Endothelial cell of umbilical vein (primary cell): ENCODE measurements around the gene EFNA2. TPM values are rescaled to one million over a fixed set of nuclear protein-coding genes. Genes with fewer than 3 reads are reported as not detected.

ENCODE experiments used
- BruUV-seq: library from RNA; stranded (reverse); fragments of 400-500 nt; replicated peaks from 2 replicates; lab custom pipeline; 2021; lab: Mats Ljungman, UMichigan
- CTCF ChIA-PET: fragments of 300-600, 350-600 bp; sonication (Branson Sonifier 250); formaldehyde crosslinking; loops from one replicate; lab custom pipeline; 2021; ENCODE audit warnings: antibody characterized with exemption, inconsistent platforms; lab: Charles Lee
- POLR2A ChIA-PET: fragments of 300-600, 350-600 bp; sonication (Branson Sonifier 250); formaldehyde crosslinking; loops from one replicate; lab custom pipeline; 2021; ENCODE audit warnings: antibody characterized with exemption, inconsistent platforms; lab: Charles Lee
- DNase-seq: peaks from one replicate; pipeline ENCODE4 v3.0.0-alpha.2; 2011; ENCODE audit warnings: low read depth, low spot score
- FAIRE-seq: peaks from 2 replicates; lab custom pipeline; 2011; peaks lifted over from hg19 to GRCh38; lab: Jason Lieb, UNC
- H2AFZ ChIP-seq: 2 replicates; pipeline ENCODE4 v1.6.0; 2012; ENCODE audit warnings: low read depth, low read length, control low read depth, inconsistent platforms
- H3K27ac ChIP-seq: 2 replicates; pipeline ENCODE4 v1.5.1; 2011; ENCODE audit warnings: low read depth, mild to moderate bottlenecking, control low read depth, low read length, moderate library complexity; ENCODE audit not compliant: insufficient read depth
- H3K27me3 ChIP-seq, 2 experiments: 2 replicates each; pipeline versions ENCODE4 v1.6.0 to v1.6.1; 2011; ENCODE audit warnings: low read length in 2 of 2, mixed read lengths in 1 of 2; ENCODE audit not compliant: control insufficient read depth in 2 of 2, insufficient read depth in 2 of 2
- H3K36me3 ChIP-seq, 2 experiments: 2 replicates in 1 of 2; 3 replicates in 1 of 2; pipeline ENCODE4 v1.5.1; 2011; ENCODE audit warnings: low read length in 2 of 2, mild to moderate bottlenecking in 1 of 2, moderate library complexity in 1 of 2; ENCODE audit not compliant: control insufficient read depth in 2 of 2, insufficient read depth in 2 of 2; ENCODE audit errors: extremely low read depth in 1 of 2
- H3K4me1 ChIP-seq: 3 replicates; pipeline ENCODE4 v1.5.1; 2011; ENCODE audit warnings: mild to moderate bottlenecking, low read length; ENCODE audit not compliant: control insufficient read depth, insufficient read depth; ENCODE audit errors: extremely low read depth
- H3K4me2 ChIP-seq: 2 replicates; pipeline ENCODE4 v1.6.1; 2011; ENCODE audit warnings: low read length, control low read depth, mixed read lengths; ENCODE audit not compliant: insufficient read depth
- H3K4me3 ChIP-seq, 3 experiments: fragments of 200-600 bp in 1 of 3; sonication (generic), shearing (Covaris generic) in 1 of 3; replicated peaks in 1 of 3; 2 replicates each; pipeline ENCODE4 v1.5.1; 2011 to 2016; ENCODE audit warnings: control low read depth in 3 of 3, low read length in 3 of 3, mild to moderate bottlenecking in 2 of 3, inconsistent platforms in 1 of 3, low read depth in 1 of 3, moderate library complexity in 1 of 3; ENCODE audit not compliant: insufficient read depth in 1 of 3
- H3K79me2 ChIP-seq: 2 replicates; pipeline ENCODE4 v1.6.0; 2012; ENCODE audit warnings: low read length, inconsistent platforms; ENCODE audit not compliant: control insufficient read depth, insufficient read depth
- H3K9ac ChIP-seq: replicated peaks from 2 replicates; pipeline ENCODE3; 2011; ENCODE audit warnings: low read length, control low read depth; ENCODE audit not compliant: insufficient read depth; ENCODE audit errors: extremely low read depth
- H3K9me1 ChIP-seq: replicated peaks from 3 replicates; pipeline ENCODE4 v1.6.0; 2011; ENCODE audit warnings: mild to moderate bottlenecking, low read length; ENCODE audit not compliant: control insufficient read depth, insufficient read depth; ENCODE audit errors: extremely low read depth
- H3K9me3 ChIP-seq: replicated peaks from 2 replicates; pipeline ENCODE4 v1.5.1; 2012; ENCODE audit warnings: low read length, inconsistent platforms; ENCODE audit not compliant: control insufficient read depth, insufficient read depth
- H4K20me1 ChIP-seq: replicated peaks from 2 replicates; pipeline ENCODE3; 2011; ENCODE audit warnings: mild to moderate bottlenecking, low read length; ENCODE audit not compliant: control insufficient read depth, insufficient read depth; ENCODE audit errors: extremely low read depth
- CTCF ChIP-seq, 2 donors: IDR thresholded peaks; 1 replicate in 1 of 2; 2 replicates in 1 of 2; pipeline ENCODE4 v1.5.1; 2011; ENCODE audit warnings: low read length in 2 of 2, mild to moderate bottlenecking in 2 of 2, moderate library complexity in 2 of 2, control low read depth in 1 of 2, inconsistent platforms in 1 of 2, low read depth in 1 of 2; ENCODE audit not compliant: insufficient read depth in 1 of 2; ENCODE audit errors: extremely low read depth in 1 of 2
- EZH2 ChIP-seq: IDR thresholded peaks from 2 replicates; pipeline ENCODE4 v1.6.1; 2012; ENCODE audit warnings: borderline replicate concordance, low read depth, mild to moderate bottlenecking, moderate library complexity, low read length, inconsistent platforms; ENCODE audit not compliant: severe bottlenecking
- FOS ChIP-seq: IDR thresholded peaks from 2 replicates; pipeline ENCODE4 v1.6.1; 2011; ENCODE audit warnings: mild to moderate bottlenecking, low read length, moderate library complexity, borderline replicate concordance; ENCODE audit not compliant: insufficient read depth
- GATA2 ChIP-seq: IDR thresholded peaks from 2 replicates; pipeline ENCODE4 v1.7.0; 2011; ENCODE audit warnings: low read depth, mild to moderate bottlenecking, moderate library complexity, mixed read lengths, low read length; ENCODE audit not compliant: insufficient read length, insufficient read depth
- JUN ChIP-seq: IDR thresholded peaks from 2 replicates; pipeline ENCODE4 v1.6.1; 2011; ENCODE audit warnings: borderline replicate concordance, low read depth; ENCODE audit not compliant: insufficient read length, insufficient read depth
- MAX ChIP-seq: IDR thresholded peaks from 2 replicates; pipeline ENCODE4 v1.6.1; 2011; ENCODE audit not compliant: insufficient read depth, insufficient read length
- MYC ChIP-seq: IDR thresholded peaks from one replicate; pipeline ENCODE4 v1.6.1; 2011; ENCODE audit warnings: mild to moderate bottlenecking, low read depth, low read length
- POLR2A ChIP-seq: IDR thresholded peaks from 2 replicates; pipeline ENCODE4 v1.6.1; 2012; ENCODE audit warnings: low read depth, mild to moderate bottlenecking, control low read depth, low read length
- POLR2AphosphoS5 ChIP-seq: IDR thresholded peaks from 2 replicates; pipeline ENCODE4 v1.6.1; 2012; ENCODE audit warnings: low read depth, mild to moderate bottlenecking, control low read depth, low read length, moderate library complexity; ENCODE audit not compliant: insufficient read depth
- dilution Hi-C: fragments of 300-500 bp; cut with MboI; formaldehyde crosslinking; loops from one replicate; pipeline ENCODE4 v1.15.0; 2019; ENCODE audit warnings: low sequenced_read_pairs; ENCODE audit not compliant: extremely low pct_ligation_motif_present
- intact Hi-C: fragments of 100-400 bp; cut with micrococcal nuclease; formaldehyde crosslinking; loops from one replicate; pipeline ENCODE4 v1.10.0; 2022
- polyA plus RNA-seq, 4 experiments: library from polyadenylated mRNA; depleted of rRNA in 3 of 4; stranded (reverse) in 3 of 4; unstranded in 1 of 4; fragments of >200 nt; gene quantifications; 2 replicates each; pipeline versions ENCODE4 v1.2.1 to v1.2.3, GENCODE V29; 2011 to 2012; ENCODE audit warnings: missing spikeins in 1 of 4
- total RNA-seq: library from RNA; stranded (reverse); gene quantifications from 2 replicates; pipeline ENCODE4 v1.2.3, GENCODE V29; 2021

EFNA2 gene
- total and polyA plus RNA-seq, 2 donors (not counting 3 experiments of a cell fraction or from before 2014, with no cell fraction given), result 0.52 to 1.1 TPM

- H3K4me1 ChIP-seq, result peaks cover 13% of the 10 kb centered on the region
- no peaks in the 10 kb centered on the region for H3K36me3 ChIP-seq
- no peaks in the 10 kb centered on the region for H3K79me2 ChIP-seq
- H4K20me1 ChIP-seq, result no peaks in the 10 kb centered on the region
- ChIA-PET POLR2A (no interaction called here), CTCF (interaction anchor here (0.9 to 1.5 kb wide), 5 partner anchors 9 to 69 kb away, joined by 3 to 5 read pairs (median 4); no protein-coding TSS in a partner anchor)
- H3K9ac ChIP-seq, result no peak overlapping the region
- FAIRE-seq (peak; percentile 86), DNase-seq (peak; percentile 41)
- intact Hi-C loops, result loop anchor here (5.0 kb wide), 1 partner anchor 39 kb away; a partner anchor contains a TSS
- no peaks in the 10 kb centered on the region for H3K9me1 ChIP-seq
- H3K4me3 ChIP-seq, result no peak overlapping the region
- peaks cover 14% of the 10 kb centered on the region in 2 experiments for H3K27me3 ChIP-seq
- H3K9me3 ChIP-seq, result no peaks in the 10 kb centered on the region
- H2AFZ ChIP-seq, result no peak overlapping the region
- H3K4me2 ChIP-seq, result peak overlapping the region; percentile 48
- TF ChIP-seq POLR2AphosphoS5, result peak; percentile 65
- TF ChIP-seq POLR2A, result no peak
- no peak for TF ChIP-seq MYC
- no peak for TF ChIP-seq CTCF (IDR thresholded peaks at IDR 0.05; ENCODE audit: extremely low read depth in 1 of 2, insufficient read depth in 1 of 2, low read depth in 1 of 2, low read length in 2 of 2)
- no peak for TF ChIP-seq EZH2
- TF ChIP-seq MAX, result no peak
- TF ChIP-seq GATA2, result no peak
- TF ChIP-seq JUN, result peak; percentile 42
- peak; percentile 61 for TF ChIP-seq FOS
- peak overlapping the region; percentile 50 for H3K27ac ChIP-seq
- dilution Hi-C loops, result no loop called here
- BruUV-seq, result no TSS peak
Measured at GRCh38 chr19:1312767-1313694, 27.4 kb downstream of the EFNA2 start.
